WTC11 (cell line): Measurements from ENCODE around the gene DNAH9. TPM values are rescaled to one million over a fixed set of nuclear protein-coding genes. Genes with fewer than 3 reads are reported as not detected.

ENCODE experiments used
- ATAC-seq: fragments of 200-7000 bp; cut with Tn5 transposase; 2 replicates; pipeline ENCODE4 v1.10.0; 2021; ENCODE audit warnings: mild to moderate bottlenecking, moderate library complexity
- CTCF ChIA-PET: fragments of 300-600 bp; sonication (Branson Sonifier 250); formaldehyde crosslinking; loops from one replicate; lab custom pipeline; 2021; ENCODE audit warnings: antibody characterized with exemption; lab: Charles Lee
- POLR2A ChIA-PET: fragments of 350-600 bp; sonication (Branson Sonifier 250); formaldehyde crosslinking; loops from one replicate; lab custom pipeline; 2021; ENCODE audit warnings: antibody characterized with exemption; lab: Charles Lee
- DNase-seq: peaks from one replicate; pipeline ENCODE4 v3.0.0; 2021; ENCODE audit warnings: low spot score
- H3K27ac Mint-ChIP-seq: 2 replicates; pipeline ENCODE4 v1.8.0; 2021; ENCODE audit warnings: mixed read lengths
- H3K27me3 Mint-ChIP-seq: 2 replicates; pipeline ENCODE4 v1.8.0; 2021; ENCODE audit warnings: low read depth, mild to moderate bottlenecking, moderate library complexity, mixed read lengths
- H3K36me3 Mint-ChIP-seq: 2 replicates; pipeline ENCODE4 v1.8.0; 2021; ENCODE audit warnings: mixed read lengths
- H3K4me1 Mint-ChIP-seq: 2 replicates; pipeline ENCODE4 v1.8.0; 2022; ENCODE audit warnings: mixed read lengths
- H3K4me3 Mint-ChIP-seq: 2 replicates; pipeline ENCODE4 v1.8.0; 2021; ENCODE audit warnings: mild to moderate bottlenecking, moderate library complexity, mixed read lengths
- H3K9me3 Mint-ChIP-seq: 2 replicates; pipeline ENCODE4 v1.8.0; 2021; ENCODE audit warnings: mixed read lengths
- ETV6 ChIP-seq: sonication (generic); formaldehyde crosslinking; IDR thresholded peaks from 2 replicates; pipeline ENCODE4 v1.8.1; 2022; ENCODE audit warnings: mild to moderate bottlenecking, missing genetic modification reagents
- FOXK1 ChIP-seq: sonication (generic); formaldehyde crosslinking; IDR thresholded peaks from 2 replicates; pipeline ENCODE4 v1.8.0; 2022; ENCODE audit warnings: mild to moderate bottlenecking, moderate library complexity, missing genetic modification reagents
- total RNA-seq: library from RNA; stranded (reverse); gene quantifications from 3 replicates; pipeline ENCODE4 v1.2.3, GENCODE V29; 2021
- TF ChIP-seq, protein P1 (sequence below): sonication (generic); formaldehyde crosslinking; IDR thresholded peaks from 2 replicates; pipeline ENCODE4 v1.8.1; 2022; ENCODE audit warnings: missing genetic modification reagents, borderline replicate concordance
- TF ChIP-seq, protein P2 (sequence below): sonication (generic); formaldehyde crosslinking; IDR thresholded peaks from 2 replicates; pipeline ENCODE4 v1.8.1; 2023; ENCODE audit warnings: mild to moderate bottlenecking, missing genetic modification reagents, borderline replicate concordance
- TF ChIP-seq, protein P3 (sequence below): fragments of 250-450 bp; sonication (Bioruptor Pico); IDR thresholded peaks from 2 replicates; pipeline ENCODE4 v2.1.2; 2022; ENCODE audit warnings: mild to moderate bottlenecking, moderate library complexity
- TF ChIP-seq, protein P4 (sequence below): sonication (generic); formaldehyde crosslinking; IDR thresholded peaks from 2 replicates; pipeline ENCODE4 v1.8.0; 2022; ENCODE audit warnings: mild to moderate bottlenecking, missing genetic modification reagents
- TF ChIP-seq, protein P5 (sequence below): fragments of 250-450 bp; sonication (Bioruptor Pico); IDR thresholded peaks from 2 replicates; pipeline ENCODE4 v1.8.0; 2021; ENCODE audit warnings: mild to moderate bottlenecking
- TF ChIP-seq, protein P6 (sequence below): fragments of 250-450 bp; sonication (Bioruptor Pico); IDR thresholded peaks from 2 replicates; pipeline ENCODE4 v1.9.0; 2021; ENCODE audit warnings: mild to moderate bottlenecking, borderline replicate concordance
- TF ChIP-seq, protein P7 (sequence below): fragments of 200-600 bp; IDR thresholded peaks from 2 replicates; pipeline ENCODE4 v1.8.0; 2022; ENCODE audit warnings: antibody characterized with exemption
- TF ChIP-seq, protein P8 (sequence below): sonication (generic); formaldehyde crosslinking; IDR thresholded peaks from 2 replicates; pipeline ENCODE4 v1.8.1; 2022; ENCODE audit warnings: mild to moderate bottlenecking, moderate library complexity, missing genetic modification reagents

Gene DNAH9
- total RNA-seq, 1 experiment from 2014 or later, result 0.31 TPM

DNA sequence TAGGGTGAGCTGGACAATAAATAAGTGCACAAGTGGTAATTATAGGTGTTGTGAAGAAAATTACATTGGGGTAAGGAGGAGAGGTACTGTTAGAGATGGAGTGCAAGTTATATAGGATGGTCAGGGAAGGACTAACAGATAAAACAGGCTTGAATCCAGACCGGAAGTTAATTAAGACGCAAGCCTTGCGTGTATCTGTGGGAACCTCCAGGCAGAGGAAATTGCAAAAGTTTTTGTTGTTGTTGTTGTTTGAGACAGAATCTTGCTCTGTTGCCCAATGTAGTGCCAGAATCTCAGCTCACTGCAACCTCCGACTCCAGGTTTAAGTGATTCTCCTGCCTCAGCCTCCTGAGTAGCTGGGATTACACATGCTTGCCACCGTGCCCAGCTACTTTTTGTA is 401.4 kb downstream of the DNAH9 start:
- CTCF ChIA-PET, result no interaction called here
- TF ChIP-seq, protein P1, sequence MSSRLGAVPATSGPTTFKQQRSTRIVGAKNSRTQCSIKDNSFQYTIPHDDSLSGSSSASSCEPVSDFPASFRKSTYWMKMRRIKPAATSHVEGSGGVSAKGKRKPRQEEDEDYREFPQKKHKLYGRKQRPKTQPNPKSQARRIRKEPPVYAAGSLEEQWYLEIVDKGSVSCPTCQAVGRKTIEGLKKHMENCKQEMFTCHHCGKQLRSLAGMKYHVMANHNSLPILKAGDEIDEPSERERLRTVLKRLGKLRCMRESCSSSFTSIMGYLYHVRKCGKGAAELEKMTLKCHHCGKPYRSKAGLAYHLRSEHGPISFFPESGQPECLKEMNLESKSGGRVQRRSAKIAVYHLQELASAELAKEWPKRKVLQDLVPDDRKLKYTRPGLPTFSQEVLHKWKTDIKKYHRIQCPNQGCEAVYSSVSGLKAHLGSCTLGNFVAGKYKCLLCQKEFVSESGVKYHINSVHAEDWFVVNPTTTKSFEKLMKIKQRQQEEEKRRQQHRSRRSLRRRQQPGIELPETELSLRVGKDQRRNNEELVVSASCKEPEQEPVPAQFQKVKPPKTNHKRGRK (CRISPR knock-in tag), result no peak
- no peak for TF ChIP-seq FOXK1 (CRISPR knock-in tag)
- TF ChIP-seq, protein P2, sequence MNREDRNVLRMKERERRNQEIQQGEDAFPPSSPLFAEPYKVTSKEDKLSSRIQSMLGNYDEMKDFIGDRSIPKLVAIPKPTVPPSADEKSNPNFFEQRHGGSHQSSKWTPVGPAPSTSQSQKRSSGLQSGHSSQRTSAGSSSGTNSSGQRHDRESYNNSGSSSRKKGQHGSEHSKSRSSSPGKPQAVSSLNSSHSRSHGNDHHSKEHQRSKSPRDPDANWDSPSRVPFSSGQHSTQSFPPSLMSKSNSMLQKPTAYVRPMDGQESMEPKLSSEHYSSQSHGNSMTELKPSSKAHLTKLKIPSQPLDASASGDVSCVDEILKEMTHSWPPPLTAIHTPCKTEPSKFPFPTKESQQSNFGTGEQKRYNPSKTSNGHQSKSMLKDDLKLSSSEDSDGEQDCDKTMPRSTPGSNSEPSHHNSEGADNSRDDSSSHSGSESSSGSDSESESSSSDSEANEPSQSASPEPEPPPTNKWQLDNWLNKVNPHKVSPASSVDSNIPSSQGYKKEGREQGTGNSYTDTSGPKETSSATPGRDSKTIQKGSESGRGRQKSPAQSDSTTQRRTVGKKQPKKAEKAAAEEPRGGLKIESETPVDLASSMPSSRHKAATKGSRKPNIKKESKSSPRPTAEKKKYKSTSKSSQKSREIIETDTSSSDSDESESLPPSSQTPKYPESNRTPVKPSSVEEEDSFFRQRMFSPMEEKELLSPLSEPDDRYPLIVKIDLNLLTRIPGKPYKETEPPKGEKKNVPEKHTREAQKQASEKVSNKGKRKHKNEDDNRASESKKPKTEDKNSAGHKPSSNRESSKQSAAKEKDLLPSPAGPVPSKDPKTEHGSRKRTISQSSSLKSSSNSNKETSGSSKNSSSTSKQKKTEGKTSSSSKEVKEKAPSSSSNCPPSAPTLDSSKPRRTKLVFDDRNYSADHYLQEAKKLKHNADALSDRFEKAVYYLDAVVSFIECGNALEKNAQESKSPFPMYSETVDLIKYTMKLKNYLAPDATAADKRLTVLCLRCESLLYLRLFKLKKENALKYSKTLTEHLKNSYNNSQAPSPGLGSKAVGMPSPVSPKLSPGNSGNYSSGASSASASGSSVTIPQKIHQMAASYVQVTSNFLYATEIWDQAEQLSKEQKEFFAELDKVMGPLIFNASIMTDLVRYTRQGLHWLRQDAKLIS, result no peak
- TF ChIP-seq, protein P3, sequence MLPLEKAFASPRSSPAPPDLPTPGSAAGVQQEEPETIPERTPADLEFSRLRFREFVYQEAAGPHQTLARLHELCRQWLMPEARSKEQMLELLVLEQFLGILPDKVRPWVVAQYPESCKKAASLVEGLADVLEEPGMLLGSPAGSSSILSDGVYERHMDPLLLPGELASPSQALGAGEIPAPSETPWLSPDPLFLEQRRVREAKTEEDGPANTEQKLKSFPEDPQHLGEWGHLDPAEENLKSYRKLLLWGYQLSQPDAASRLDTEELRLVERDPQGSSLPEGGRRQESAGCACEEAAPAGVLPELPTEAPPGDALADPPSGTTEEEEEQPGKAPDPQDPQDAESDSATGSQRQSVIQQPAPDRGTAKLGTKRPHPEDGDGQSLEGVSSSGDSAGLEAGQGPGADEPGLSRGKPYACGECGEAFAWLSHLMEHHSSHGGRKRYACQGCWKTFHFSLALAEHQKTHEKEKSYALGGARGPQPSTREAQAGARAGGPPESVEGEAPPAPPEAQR (CRISPR knock-in tag), result no peak
- TF ChIP-seq, protein P4, sequence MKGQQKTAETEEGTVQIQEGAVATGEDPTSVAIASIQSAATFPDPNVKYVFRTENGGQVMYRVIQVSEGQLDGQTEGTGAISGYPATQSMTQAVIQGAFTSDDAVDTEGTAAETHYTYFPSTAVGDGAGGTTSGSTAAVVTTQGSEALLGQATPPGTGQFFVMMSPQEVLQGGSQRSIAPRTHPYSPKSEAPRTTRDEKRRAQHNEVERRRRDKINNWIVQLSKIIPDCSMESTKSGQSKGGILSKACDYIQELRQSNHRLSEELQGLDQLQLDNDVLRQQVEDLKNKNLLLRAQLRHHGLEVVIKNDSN, result no peak
- TF ChIP-seq, all 79 proteins: peak for 0
- no peaks in the 10 kb centered on the region for H3K9me3 Mint-ChIP-seq

DNA sequence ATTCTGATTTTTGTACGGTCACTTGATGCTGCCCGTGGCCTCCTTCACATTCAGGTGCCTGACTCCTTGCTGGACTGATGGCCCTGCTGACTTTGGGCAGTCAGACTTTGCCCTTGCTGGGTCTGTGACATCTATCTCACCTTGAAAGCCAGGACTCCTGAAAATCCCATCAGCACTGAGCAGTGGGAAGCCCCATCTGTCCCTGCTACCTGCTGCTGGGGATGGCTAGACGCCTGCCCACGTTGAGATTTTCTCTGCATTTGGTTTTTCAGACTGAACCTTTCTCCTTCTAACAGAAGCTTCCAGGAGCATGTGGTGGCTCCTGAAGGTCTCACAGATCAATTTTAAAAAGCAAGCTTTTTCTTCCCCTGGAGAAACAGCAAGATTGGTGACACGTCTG is 409.2 kb downstream of the DNAH9 start:
- no peaks in the 10 kb centered on the region for H3K9me3 Mint-ChIP-seq
- no peaks in the 10 kb centered on the region for H3K36me3 Mint-ChIP-seq
- POLR2A ChIA-PET, result interaction anchor here (2.1 kb wide), 1 partner anchor 10 kb away, joined by 10 read pairs; the partner anchor contains the start of gene ZNF18
- H3K4me1 Mint-ChIP-seq, result 0 out of 2 replicates have a peak, but pooled peaks cover 3% of the 10 kb centered on the region
- H3K27ac Mint-ChIP-seq, result no peak overlapping the region
- CTCF ChIA-PET, result interaction anchor here (0.6 to 1.4 kb wide), 2 partner anchors 10 to 379 kb away, joined by 3 to 4 read pairs; partner anchors contain the start of gene ZNF18
- ATAC-seq, result no peak
- no peak overlapping the region for H3K4me3 Mint-ChIP-seq
- TF ChIP-seq, protein P5, sequence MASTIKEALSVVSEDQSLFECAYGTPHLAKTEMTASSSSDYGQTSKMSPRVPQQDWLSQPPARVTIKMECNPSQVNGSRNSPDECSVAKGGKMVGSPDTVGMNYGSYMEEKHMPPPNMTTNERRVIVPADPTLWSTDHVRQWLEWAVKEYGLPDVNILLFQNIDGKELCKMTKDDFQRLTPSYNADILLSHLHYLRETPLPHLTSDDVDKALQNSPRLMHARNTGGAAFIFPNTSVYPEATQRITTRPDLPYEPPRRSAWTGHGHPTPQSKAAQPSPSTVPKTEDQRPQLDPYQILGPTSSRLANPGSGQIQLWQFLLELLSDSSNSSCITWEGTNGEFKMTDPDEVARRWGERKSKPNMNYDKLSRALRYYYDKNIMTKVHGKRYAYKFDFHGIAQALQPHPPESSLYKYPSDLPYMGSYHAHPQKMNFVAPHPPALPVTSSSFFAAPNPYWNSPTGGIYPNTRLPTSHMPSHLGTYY (CRISPR knock-in tag), result no peak
- TF ChIP-seq, protein P6, sequence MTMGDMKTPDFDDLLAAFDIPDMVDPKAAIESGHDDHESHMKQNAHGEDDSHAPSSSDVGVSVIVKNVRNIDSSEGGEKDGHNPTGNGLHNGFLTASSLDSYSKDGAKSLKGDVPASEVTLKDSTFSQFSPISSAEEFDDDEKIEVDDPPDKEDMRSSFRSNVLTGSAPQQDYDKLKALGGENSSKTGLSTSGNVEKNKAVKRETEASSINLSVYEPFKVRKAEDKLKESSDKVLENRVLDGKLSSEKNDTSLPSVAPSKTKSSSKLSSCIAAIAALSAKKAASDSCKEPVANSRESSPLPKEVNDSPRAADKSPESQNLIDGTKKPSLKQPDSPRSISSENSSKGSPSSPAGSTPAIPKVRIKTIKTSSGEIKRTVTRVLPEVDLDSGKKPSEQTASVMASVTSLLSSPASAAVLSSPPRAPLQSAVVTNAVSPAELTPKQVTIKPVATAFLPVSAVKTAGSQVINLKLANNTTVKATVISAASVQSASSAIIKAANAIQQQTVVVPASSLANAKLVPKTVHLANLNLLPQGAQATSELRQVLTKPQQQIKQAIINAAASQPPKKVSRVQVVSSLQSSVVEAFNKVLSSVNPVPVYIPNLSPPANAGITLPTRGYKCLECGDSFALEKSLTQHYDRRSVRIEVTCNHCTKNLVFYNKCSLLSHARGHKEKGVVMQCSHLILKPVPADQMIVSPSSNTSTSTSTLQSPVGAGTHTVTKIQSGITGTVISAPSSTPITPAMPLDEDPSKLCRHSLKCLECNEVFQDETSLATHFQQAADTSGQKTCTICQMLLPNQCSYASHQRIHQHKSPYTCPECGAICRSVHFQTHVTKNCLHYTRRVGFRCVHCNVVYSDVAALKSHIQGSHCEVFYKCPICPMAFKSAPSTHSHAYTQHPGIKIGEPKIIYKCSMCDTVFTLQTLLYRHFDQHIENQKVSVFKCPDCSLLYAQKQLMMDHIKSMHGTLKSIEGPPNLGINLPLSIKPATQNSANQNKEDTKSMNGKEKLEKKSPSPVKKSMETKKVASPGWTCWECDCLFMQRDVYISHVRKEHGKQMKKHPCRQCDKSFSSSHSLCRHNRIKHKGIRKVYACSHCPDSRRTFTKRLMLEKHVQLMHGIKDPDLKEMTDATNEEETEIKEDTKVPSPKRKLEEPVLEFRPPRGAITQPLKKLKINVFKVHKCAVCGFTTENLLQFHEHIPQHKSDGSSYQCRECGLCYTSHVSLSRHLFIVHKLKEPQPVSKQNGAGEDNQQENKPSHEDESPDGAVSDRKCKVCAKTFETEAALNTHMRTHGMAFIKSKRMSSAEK (CRISPR knock-in tag), result no peak
- TF ChIP-seq, protein P7, sequence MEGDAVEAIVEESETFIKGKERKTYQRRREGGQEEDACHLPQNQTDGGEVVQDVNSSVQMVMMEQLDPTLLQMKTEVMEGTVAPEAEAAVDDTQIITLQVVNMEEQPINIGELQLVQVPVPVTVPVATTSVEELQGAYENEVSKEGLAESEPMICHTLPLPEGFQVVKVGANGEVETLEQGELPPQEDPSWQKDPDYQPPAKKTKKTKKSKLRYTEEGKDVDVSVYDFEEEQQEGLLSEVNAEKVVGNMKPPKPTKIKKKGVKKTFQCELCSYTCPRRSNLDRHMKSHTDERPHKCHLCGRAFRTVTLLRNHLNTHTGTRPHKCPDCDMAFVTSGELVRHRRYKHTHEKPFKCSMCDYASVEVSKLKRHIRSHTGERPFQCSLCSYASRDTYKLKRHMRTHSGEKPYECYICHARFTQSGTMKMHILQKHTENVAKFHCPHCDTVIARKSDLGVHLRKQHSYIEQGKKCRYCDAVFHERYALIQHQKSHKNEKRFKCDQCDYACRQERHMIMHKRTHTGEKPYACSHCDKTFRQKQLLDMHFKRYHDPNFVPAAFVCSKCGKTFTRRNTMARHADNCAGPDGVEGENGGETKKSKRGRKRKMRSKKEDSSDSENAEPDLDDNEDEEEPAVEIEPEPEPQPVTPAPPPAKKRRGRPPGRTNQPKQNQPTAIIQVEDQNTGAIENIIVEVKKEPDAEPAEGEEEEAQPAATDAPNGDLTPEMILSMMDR, result no peak
- TF ChIP-seq, protein P8, sequence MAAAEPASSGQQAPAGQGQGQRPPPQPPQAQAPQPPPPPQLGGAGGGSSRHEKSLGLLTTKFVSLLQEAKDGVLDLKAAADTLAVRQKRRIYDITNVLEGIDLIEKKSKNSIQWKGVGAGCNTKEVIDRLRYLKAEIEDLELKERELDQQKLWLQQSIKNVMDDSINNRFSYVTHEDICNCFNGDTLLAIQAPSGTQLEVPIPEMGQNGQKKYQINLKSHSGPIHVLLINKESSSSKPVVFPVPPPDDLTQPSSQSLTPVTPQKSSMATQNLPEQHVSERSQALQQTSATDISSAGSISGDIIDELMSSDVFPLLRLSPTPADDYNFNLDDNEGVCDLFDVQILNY (CRISPR knock-in tag), result no peak
- TF ChIP-seq ETV6 (CRISPR knock-in tag), result no peak
- no peak for DNase-seq
- no peaks in the 10 kb centered on the region for H3K27me3 Mint-ChIP-seq

More for the DNA sequence above, 401.4 kb downstream of the DNAH9 start:
- ATAC-seq, result no peak
- Mint-ChIP-seq H3K27ac (no peak overlapping the region), H3K36me3 (no peaks in the 10 kb centered on the region), H3K4me3 (no peak overlapping the region), H3K4me1 (peaks cover 11% of the 10 kb centered on the region), H3K27me3 (no peaks in the 10 kb centered on the region)
- POLR2A ChIA-PET, result no interaction called here
- DNase-seq, result no peak
